SU-DHL-6 (cell line): ENCODE data around the gene C15orf62.

ENCODE experiments used
- EZH2phosphoT487 ChIP-seq: fragments of 200-600 bp; sonication (generic), shearing (Covaris generic); conservative IDR thresholded peaks from 2 replicates; pipeline ENCODE4 v1.6.1; 2018; ENCODE audit warnings: mild to moderate bottlenecking, antibody characterized with exemption, low read length, moderate library complexity, mixed read lengths
- TF ChIP-seq, protein P1 (sequence below): fragments of 200-600 bp; sonication (generic); IDR thresholded peaks from one replicate; pipeline ENCODE4 v1.5.1; 2017; ENCODE audit warnings: antibody characterized with exemption, mild to moderate bottlenecking, low read length, moderate library complexity; ENCODE audit not compliant: insufficient read depth, poor library complexity, severe bottlenecking

DNA sequence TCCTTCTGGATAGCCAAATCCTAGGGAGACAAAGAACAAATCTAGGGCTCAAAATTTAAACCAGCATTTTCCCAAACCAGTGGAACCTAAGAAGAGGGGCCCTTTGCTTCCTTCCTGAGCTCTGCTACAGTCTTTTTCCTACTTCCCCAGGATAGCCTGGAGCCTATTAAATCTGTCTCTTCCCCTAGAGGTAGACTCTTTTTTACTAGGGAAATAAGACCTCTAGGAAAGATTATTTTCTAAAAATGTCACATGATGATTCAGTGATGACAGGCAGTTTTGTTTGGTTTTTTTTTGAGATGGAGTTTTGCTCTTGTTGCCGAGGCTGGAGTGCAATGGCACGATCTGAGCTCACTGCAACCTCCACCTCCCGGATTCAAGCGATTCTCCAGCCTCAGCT, 33.2 kb upstream of the C15orf62 start:
- no peak for TF ChIP-seq EZH2phosphoT487
- TF ChIP-seq, protein P1, sequence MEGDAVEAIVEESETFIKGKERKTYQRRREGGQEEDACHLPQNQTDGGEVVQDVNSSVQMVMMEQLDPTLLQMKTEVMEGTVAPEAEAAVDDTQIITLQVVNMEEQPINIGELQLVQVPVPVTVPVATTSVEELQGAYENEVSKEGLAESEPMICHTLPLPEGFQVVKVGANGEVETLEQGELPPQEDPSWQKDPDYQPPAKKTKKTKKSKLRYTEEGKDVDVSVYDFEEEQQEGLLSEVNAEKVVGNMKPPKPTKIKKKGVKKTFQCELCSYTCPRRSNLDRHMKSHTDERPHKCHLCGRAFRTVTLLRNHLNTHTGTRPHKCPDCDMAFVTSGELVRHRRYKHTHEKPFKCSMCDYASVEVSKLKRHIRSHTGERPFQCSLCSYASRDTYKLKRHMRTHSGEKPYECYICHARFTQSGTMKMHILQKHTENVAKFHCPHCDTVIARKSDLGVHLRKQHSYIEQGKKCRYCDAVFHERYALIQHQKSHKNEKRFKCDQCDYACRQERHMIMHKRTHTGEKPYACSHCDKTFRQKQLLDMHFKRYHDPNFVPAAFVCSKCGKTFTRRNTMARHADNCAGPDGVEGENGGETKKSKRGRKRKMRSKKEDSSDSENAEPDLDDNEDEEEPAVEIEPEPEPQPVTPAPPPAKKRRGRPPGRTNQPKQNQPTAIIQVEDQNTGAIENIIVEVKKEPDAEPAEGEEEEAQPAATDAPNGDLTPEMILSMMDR = no peak
